Ishikawa (cell line): ENCODE results near the gene TMEM266.

ENCODE experiments used
- CEBPB ChIP-seq: IDR thresholded peaks from 2 replicates; pipeline ENCODE4 v1.6.1; 2012
- FOXM1 ChIP-seq: IDR thresholded peaks from 2 replicates; pipeline ENCODE4 v1.6.1; 2012; ENCODE audit warnings: low read depth, borderline replicate concordance
- REST ChIP-seq: IDR thresholded peaks from 2 replicates; pipeline ENCODE4 v1.6.1; 2012; ENCODE audit warnings: low read depth, mild to moderate bottlenecking
- TAF1 ChIP-seq: IDR thresholded peaks from 2 replicates; pipeline ENCODE4 v1.6.1; 2012; ENCODE audit warnings: low read depth, mild to moderate bottlenecking
- TCF12 ChIP-seq: IDR thresholded peaks from 2 replicates; pipeline ENCODE4 v1.6.1; 2012; ENCODE audit warnings: low read depth
- YY1 ChIP-seq: IDR thresholded peaks from 2 replicates; pipeline ENCODE4 v1.6.1; 2012; ENCODE audit warnings: low read depth

GRCh38 chr15:76073554-76073953 is 13.8 kb downstream of the TMEM266 start:
- TF ChIP-seq TAF1 (no peak), FOXM1 (peak; percentile 75), CEBPB (peak; percentile 100), TCF12 (peak; percentile 97), YY1 (no peak), REST (no peak)
